ENCODE data around the gene STXBP5. TPM values are rescaled to one million over a fixed set of nuclear protein-coding genes. Genes with fewer than 3 reads are reported as not detected.

Gene STXBP5
- total RNA-seq, 1 donor from 2014 or later = 34.8 TPM

DNA sequence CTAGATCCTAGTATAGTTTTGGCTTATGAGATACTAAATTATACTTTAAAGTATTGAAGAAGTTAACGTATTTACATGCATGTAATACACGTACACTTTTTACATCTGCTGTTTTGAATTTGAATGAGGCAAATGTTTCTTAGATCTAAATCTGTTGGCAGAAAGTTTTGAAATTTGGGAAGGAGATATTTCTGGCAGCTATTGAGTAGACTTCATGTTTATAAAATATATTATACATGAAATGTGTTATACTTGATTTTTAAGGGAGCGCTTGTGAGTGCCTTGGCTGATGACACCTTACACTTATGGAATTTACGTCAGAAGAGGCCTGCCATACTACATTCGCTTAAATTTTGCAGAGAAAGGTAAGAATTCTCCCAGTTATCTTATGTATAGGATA, 34.7 kb downstream of the STXBP5 start:
- TF ChIP-seq, protein P1, sequence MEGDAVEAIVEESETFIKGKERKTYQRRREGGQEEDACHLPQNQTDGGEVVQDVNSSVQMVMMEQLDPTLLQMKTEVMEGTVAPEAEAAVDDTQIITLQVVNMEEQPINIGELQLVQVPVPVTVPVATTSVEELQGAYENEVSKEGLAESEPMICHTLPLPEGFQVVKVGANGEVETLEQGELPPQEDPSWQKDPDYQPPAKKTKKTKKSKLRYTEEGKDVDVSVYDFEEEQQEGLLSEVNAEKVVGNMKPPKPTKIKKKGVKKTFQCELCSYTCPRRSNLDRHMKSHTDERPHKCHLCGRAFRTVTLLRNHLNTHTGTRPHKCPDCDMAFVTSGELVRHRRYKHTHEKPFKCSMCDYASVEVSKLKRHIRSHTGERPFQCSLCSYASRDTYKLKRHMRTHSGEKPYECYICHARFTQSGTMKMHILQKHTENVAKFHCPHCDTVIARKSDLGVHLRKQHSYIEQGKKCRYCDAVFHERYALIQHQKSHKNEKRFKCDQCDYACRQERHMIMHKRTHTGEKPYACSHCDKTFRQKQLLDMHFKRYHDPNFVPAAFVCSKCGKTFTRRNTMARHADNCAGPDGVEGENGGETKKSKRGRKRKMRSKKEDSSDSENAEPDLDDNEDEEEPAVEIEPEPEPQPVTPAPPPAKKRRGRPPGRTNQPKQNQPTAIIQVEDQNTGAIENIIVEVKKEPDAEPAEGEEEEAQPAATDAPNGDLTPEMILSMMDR (IDR thresholded peaks at IDR 0.05) = no peak
- Mint-ChIP-seq H3K4me1 (ENCODE audit: unreplicated experiment) (no peaks in the 10 kb centered on the region), H3K9me3 (ENCODE audit: unreplicated experiment) (peaks cover 8% of the 10 kb centered on the region), H3K36me3 (ENCODE audit: unreplicated experiment) (peaks cover 22% of the 10 kb centered on the region), H3K4me3 (ENCODE audit: unreplicated experiment) (no peak overlapping the region), H3K27ac (ENCODE audit: unreplicated experiment) (no peak overlapping the region), H3K27me3 (ENCODE audit: unreplicated experiment) (no peaks in the 10 kb centered on the region)
- no peak for DNase-seq (ENCODE audit: extremely low spot score, unreplicated experiment)

DNA sequence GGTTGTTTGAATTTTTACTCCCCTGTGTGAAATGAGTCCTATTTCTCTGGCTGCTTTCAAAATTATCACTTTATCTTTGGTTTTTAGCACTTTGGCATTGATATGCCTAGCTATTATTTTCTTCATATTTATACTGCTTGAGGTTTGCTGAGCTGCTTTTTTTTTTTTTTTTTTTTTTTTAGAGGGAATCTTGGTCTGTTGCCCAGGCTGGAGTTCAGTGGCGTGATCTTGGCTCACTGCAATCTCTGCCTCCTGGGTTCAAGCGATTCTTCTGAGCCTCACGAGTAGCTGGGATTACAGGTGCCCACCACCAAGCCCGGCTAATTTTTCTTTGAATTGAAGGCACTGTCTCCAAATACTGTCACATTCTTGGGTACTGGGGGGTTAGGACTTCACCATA, 40.6 kb downstream of the STXBP5 start:
- TF ChIP-seq, protein P1 (IDR thresholded peaks at IDR 0.05) = no peak
- Mint-ChIP-seq H3K9me3 (ENCODE audit: unreplicated experiment) (peaks cover under 1% of the 10 kb centered on the region), H3K27ac (ENCODE audit: unreplicated experiment) (no peak overlapping the region), H3K36me3 (ENCODE audit: unreplicated experiment) (peaks cover 17% of the 10 kb centered on the region), H3K27me3 (ENCODE audit: unreplicated experiment) (no peaks in the 10 kb centered on the region), H3K4me3 (ENCODE audit: unreplicated experiment) (no peak overlapping the region), H3K4me1 (ENCODE audit: unreplicated experiment) (peaks cover 7% of the 10 kb centered on the region)
- DNase-seq (ENCODE audit: extremely low spot score, unreplicated experiment) = no peak

DNA sequence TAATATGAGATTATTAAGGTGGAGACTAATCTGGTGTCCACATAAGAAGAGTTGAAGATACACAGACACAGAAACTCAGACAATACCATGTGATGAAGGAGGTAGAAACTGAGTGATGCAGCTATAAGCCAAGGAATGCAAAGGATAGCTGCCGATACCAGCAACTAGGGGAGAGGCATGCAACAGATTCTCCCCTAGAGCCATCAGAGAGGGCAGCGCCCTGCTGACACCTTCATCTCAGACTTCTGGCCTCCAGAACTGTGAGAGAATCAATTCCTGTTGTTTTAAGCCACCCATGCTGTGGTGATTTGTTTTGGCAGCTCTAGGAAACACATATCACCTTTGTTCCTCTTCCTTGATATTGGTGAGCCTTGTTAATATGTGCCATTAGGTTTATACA, 41.5 kb downstream of the STXBP5 start:
- H3K36me3 Mint-ChIP-seq (ENCODE audit: unreplicated experiment) = peaks cover 20% of the 10 kb centered on the region
- no peak for DNase-seq (ENCODE audit: extremely low spot score, unreplicated experiment)
- H3K27me3 Mint-ChIP-seq (ENCODE audit: unreplicated experiment) = no peaks in the 10 kb centered on the region
- H3K9me3 Mint-ChIP-seq (ENCODE audit: unreplicated experiment) = peaks cover 5% of the 10 kb centered on the region
- no peak overlapping the region for H3K4me3 Mint-ChIP-seq (ENCODE audit: unreplicated experiment)
- TF ChIP-seq, protein P1 (IDR thresholded peaks at IDR 0.05) = no peak
- H3K4me1 Mint-ChIP-seq (ENCODE audit: unreplicated experiment) = peaks cover 7% of the 10 kb centered on the region
- no peak overlapping the region for H3K27ac Mint-ChIP-seq (ENCODE audit: unreplicated experiment)

DNA sequence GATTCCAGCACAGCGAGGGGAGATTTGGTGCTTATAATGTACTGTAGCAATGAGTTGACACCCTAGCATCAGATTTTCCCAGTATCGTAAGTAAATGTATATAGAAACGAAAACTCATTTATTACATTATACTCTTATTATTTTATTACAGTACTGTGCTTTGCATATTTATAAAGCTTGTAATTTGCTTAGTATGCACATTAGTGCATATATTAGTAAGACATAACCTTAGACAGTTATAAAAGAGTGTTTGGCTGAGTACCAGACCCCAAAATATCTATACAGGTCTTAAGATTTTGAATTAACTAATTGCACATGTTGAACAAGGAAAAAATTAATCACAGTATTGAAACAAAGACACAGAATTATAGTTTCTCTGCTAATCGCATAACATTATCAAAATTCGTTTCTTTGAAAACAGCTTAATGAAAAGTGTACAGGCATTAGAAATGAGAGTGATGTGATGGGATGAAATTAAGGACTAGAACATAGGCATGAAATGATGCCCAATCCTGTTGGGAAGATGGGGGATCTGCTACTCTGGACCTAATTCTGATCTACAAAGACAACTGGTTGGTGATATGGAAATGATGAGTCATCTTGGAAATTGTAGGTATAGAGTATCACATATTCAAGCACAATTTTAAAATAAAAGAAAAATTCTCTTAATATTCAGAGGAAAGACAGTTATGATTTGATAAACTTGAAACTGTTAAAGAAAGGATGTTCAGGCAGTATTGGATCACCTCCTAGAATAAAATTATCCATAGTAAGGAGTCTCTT, 42.8 kb downstream of the STXBP5 start:
- TF ChIP-seq, protein P1 (IDR thresholded peaks at IDR 0.05) = no peak
- Mint-ChIP-seq H3K9me3 (ENCODE audit: unreplicated experiment) (peaks cover 5% of the 10 kb centered on the region), H3K4me1 (ENCODE audit: unreplicated experiment) (peaks cover 7% of the 10 kb centered on the region), H3K27me3 (ENCODE audit: unreplicated experiment) (no peaks in the 10 kb centered on the region), H3K27ac (ENCODE audit: unreplicated experiment) (no peak overlapping the region), H3K36me3 (ENCODE audit: unreplicated experiment) (peaks cover 33% of the 10 kb centered on the region), H3K4me3 (ENCODE audit: unreplicated experiment) (no peak overlapping the region)
- DNase-seq (ENCODE audit: extremely low spot score, unreplicated experiment) = no peak

DNA sequence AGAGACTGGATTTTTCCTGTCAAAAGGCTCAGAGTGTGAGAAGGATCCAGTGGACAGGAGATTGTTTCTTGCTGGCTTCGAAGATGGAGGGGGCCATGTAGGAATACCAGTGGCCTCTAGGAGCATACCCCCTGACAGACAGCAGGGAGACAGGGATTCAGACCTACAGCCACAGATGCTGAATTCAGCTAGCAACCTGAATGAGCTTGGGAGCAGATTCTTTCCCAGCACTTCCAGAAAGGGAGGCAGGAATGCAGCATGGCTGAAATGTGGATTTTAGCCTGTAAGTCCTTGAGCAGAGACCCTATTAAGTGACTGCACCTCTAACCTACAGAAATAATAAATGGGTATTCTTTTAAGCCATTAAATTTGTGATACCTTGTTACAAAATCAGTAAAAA, 44.6 kb downstream of the STXBP5 start:
- H3K27ac Mint-ChIP-seq (ENCODE audit: unreplicated experiment) = no peak overlapping the region
- H3K9me3 Mint-ChIP-seq (ENCODE audit: unreplicated experiment) = peaks cover 13% of the 10 kb centered on the region
- no peaks in the 10 kb centered on the region for H3K27me3 Mint-ChIP-seq (ENCODE audit: unreplicated experiment)
- no peak overlapping the region for H3K4me3 Mint-ChIP-seq (ENCODE audit: unreplicated experiment)
- DNase-seq (ENCODE audit: extremely low spot score, unreplicated experiment) = no peak
- peaks cover 45% of the 10 kb centered on the region for H3K36me3 Mint-ChIP-seq (ENCODE audit: unreplicated experiment)
- peaks cover 7% of the 10 kb centered on the region for H3K4me1 Mint-ChIP-seq (ENCODE audit: unreplicated experiment)
- TF ChIP-seq, protein P1 (IDR thresholded peaks at IDR 0.05) = no peak

All from osteocyte (in vitro differentiated cells).